Heart right ventricle (tissue), 16 donors: ENCODE measurements around the gene SPINK13. TPM values are rescaled to one million over a fixed set of nuclear protein-coding genes. Genes with fewer than 3 reads are reported as not detected.
A peak's percentile ranks its signal among the peaks of the same experiment; 100 is the strongest.
"Not testable (repeated sequence)": the region's sequence is repeated elsewhere in the genome, so short reads cannot be mapped to it uniquely, and the experiment has no call there.

Source experiments
- ATAC-seq, 8 donors: fragments of 200-7000 bp; cut with Tn5 transposase; one replicate each; pipeline ENCODE4 v1.9.1; 2020; ENCODE audit warnings: mild to moderate bottlenecking in 8 of 8, moderate library complexity in 8 of 8, moderate number of reproducible peaks in 1 of 8
- DNase-seq, 2 donors: peaks; one replicate each; pipeline ENCODE4 v3.0.0-alpha.2; 2020
- H3K27ac ChIP-seq, 10 donors: fragments of 200-600 bp; sonication (generic) in 2 of 10; one replicate each; pipeline versions ENCODE4 v1.5.0 to v1.8.0; 2020 to 2022; ENCODE audit warnings: mild to moderate bottlenecking in 3 of 10
- H3K27me3 ChIP-seq, 7 donors: fragments of 200-600 bp; one replicate each; pipeline ENCODE4 v1.8.0; 2021 to 2022; ENCODE audit warnings: mild to moderate bottlenecking in 2 of 7
- H3K36me3 ChIP-seq, 9 donors: fragments of 200-600 bp; sonication (generic) in 1 of 9; one replicate each; pipeline versions ENCODE4 v1.5.0 to v1.8.0; 2020 to 2022; ENCODE audit warnings: mild to moderate bottlenecking in 2 of 9
- H3K4me1 ChIP-seq, 9 donors: fragments of 200-600 bp; sonication (generic) in 1 of 9; one replicate each; pipeline versions ENCODE4 v1.5.0 to v1.8.0; 2020 to 2022; ENCODE audit warnings: mild to moderate bottlenecking in 4 of 9
- H3K4me3 ChIP-seq, 10 donors: fragments of 200-600 bp; sonication (generic) in 2 of 10; one replicate each; pipeline versions ENCODE4 v1.5.0 to v1.8.0; 2020 to 2022; ENCODE audit warnings: mild to moderate bottlenecking in 7 of 10, moderate library complexity in 2 of 10
- H3K9me3 ChIP-seq, 11 donors: fragments of 200-600 bp in 10 of 11; sonication (generic) in 2 of 11; one replicate each; pipeline versions ENCODE4 v1.5.0 to v1.8.0; 2013 to 2022; ENCODE audit warnings: mild to moderate bottlenecking in 2 of 11, control low read depth in 1 of 11, moderate library complexity in 1 of 11
- CTCF ChIP-seq, 9 donors: fragments of 200-600 bp; sonication (generic) in 2 of 9; IDR thresholded peaks; one replicate each; pipeline versions ENCODE4 v1.5.0 to v1.8.0; 2021 to 2022; ENCODE audit warnings: antibody characterized with exemption in 9 of 9, mild to moderate bottlenecking in 5 of 9, moderate library complexity in 1 of 9
- WGBS, 2 donors: extraction: QIAGEN DNeasy Blood & Tissue Kit; methylation state at CpG; one replicate each; pipeline ENCODE4 v1.1.7; 2013; ENCODE audit warnings: inconsistent platforms in 1 of 2; 5-methylcytosine and 5-hydroxymethylcytosine counted together
- intact Hi-C, 10 donors: fragments of 100-400 bp; cut with DNase I; formaldehyde crosslinking; loops; one replicate each; pipeline versions ENCODE4 v1.11.1 to v1.14.2; 2022
- polyA plus RNA-seq, 2 donors: library from polyadenylated mRNA; stranded (reverse); fragments of 200-250 nt; gene quantifications; one replicate each; pipeline ENCODE4 v1.2.3, GENCODE V29; 2013
- total RNA-seq, 10 donors: library from RNA; stranded (reverse); fragmentation: NEBNext Ultra II Directional in 3 of 10; extraction: Animal tissue kit (Norgen Biotek cat#: 25700) in 3 of 10; gene quantifications; one replicate each; pipeline versions ENCODE4 v1.2.1 to v1.2.4, GENCODE V29; 2021 to 2023
- donor health status: Arrhythmogenic right ventricular cardiomyopathy.
- donor health status: ischemic (EF 13 %, LVEDD 7.1; RV severe dilation, severe dysfunction).
- donor health status: healthy with polysubstance abuse.
- donor health status: DM: no; HTN: yes; CAD: no.
- donor health status: DM: no; HTN: no; CAD: no.
- donor health status: ischemic (EF 25% LVEDD 6.9; RV normal size, moderate dysfunction).
- donor health status: ischemic (EF 25% LVEDD 5.7; RV mildly dilated, moderate dysfunction).
- donor health status: healthy.
- donor health status: DM: yes; HTN: yes; CAD: no.
- donor health status: Ischemic cardiomyopathy.
- donor health status: ischemic (EF 35%, LVEDD 5.7; RV mildly dilated, moderate dysfunction).
- donor health status: nonischemic (EF 11% LVEDD 7.7; RV severe dilation, severe dysfunction).
- donor health status: DM: yes; HTN: yes; CAD: no.
- donor health status: PGD.
- donor health status: ischemic (EF 29% LVEDD 5.4; RV normal size, mild dysfunction).
- donor health status: nonischemic (EF 23%, LVEDD 6.1; RV moderate dilation, normal function).

SPINK13 gene
- total and polyA plus RNA-seq, 12 donors = 0.32 TPM; not detected in 11

- WGBS, 2 donors = 84 to 85% methylated on average over 2 of the region's 2 CpGs
- Histone ChIP-seq H3K4me3 (no peak overlapping the region), H3K4me1 (peaks cover 0 to 11% (median 0%) of the 10 kb centered on the region in 9 donors), H3K27me3 (no peaks in the 10 kb centered on the region), H3K27ac (peak overlapping the region in 1 of 10 donors; percentile 0), H3K9me3 (no peaks in the 10 kb centered on the region), H3K36me3 (no peaks in the 10 kb centered on the region)
- peak in 1 of 8 donors; percentile 49 for ATAC-seq
- DNase-seq = no peak
- peak in 3 of 9 donors; percentile 5 to 11 (median 10) for TF ChIP-seq CTCF (IDR thresholded peaks at IDR 0.05)
- intact Hi-C loops = no loop called here
Observed at GRCh38 chr5:148314187-148314586, 45.6 kb downstream of the SPINK13 start.

DNA sequence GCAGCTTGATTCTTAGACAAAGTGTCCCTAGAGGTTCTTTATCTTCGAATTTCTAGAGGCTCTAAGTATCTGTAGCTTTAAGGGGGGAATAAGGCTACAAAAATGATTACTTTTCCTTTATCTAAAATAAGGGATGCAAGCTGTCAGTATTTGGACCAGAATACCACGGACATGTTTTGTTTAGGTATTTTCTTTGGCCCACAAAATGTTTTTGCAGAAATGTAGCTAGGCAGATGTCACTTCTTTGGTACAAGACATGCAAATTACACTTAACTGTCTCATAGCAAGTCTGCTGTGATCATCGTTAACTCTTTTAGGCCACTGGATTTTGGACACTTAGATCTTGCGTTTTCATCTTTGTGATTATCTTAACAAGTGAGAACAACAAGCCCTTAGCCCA is 46.1 kb downstream of the SPINK13 start:
- H3K27ac ChIP-seq = peak overlapping the region in 5 of 10 donors; percentile 3 to 62 (median 42)
- ATAC-seq = peak in 4 of 8 donors; percentile 17 to 42 (median 36)

DNA sequence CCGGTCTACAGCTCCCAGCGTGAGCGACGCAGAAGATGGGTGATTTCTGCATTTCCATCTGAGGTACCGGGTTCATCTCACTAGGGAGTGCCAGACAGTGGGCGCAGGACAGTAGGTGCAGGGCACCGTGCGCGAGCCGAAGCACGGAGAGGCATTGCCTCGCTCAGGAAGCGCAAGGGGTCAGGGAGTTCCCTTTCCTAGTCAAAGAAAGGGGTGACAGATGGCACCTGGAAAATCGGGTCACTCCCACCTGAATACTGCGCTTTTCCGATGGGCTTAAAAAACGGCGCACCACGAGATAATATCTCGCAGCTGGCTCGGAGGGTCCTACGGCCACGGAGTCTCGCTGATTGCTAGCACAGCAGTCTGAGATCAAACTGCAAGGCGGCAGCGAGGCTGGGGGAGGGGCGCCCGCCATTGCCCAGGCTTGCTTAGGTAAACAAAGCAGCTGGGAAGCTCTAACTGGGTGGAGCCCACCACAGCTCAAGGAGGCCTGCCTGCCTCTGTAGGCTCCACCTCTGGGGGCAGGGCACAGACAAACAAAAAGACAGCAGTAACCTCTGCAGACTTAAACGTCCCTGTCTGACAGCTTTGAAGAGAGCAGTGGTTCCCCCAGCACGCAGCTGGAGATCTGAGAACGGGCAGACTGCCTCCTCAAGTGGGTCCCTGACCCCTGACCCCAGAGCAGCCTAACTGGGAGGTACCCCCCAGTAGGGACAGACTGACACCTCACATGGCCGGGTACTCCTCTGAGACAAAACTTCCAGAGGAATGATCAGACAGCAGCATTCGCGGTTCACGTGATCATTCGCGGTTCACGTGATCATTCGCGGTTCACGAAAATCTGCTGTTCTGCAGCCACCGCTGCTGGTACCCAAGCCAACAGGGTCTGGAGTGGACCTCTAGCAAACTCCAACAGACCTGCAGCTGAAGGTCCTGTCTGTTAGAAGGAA is 51.7 kb downstream of the SPINK13 start:
- H3K36me3 ChIP-seq, DNase-seq, ATAC-seq, H3K27me3 ChIP-seq, intact Hi-C loops, H3K4me1 ChIP-seq, H3K9me3 ChIP-seq: not testable (repeated sequence)
- Histone ChIP-seq H3K27ac (peak overlapping the region in 2 of 10 donors; percentile 46 to 47), H3K4me3 (peak overlapping the region in 9 of 10 donors; percentile 17 to 51 (median 43))
- WGBS, 2 donors = 49 to 59% methylated on average over 39 to 41 of the region's 42 CpGs

More for the DNA sequence above, 46.1 kb downstream of the SPINK13 start:
- Histone ChIP-seq H3K27me3 (no peaks in the 10 kb centered on the region), H3K4me1 (peaks cover 0 to 11% (median 0%) of the 10 kb centered on the region in 9 donors), H3K9me3 (no peaks in the 10 kb centered on the region), H3K36me3 (no peaks in the 10 kb centered on the region), H3K4me3 (no peak overlapping the region)
- TF ChIP-seq CTCF (IDR thresholded peaks at IDR 0.05) = no peak
- intact Hi-C loops = no loop called here
- 51 to 52% methylated on average over 4 of the region's 4 CpGs for WGBS, 2 donors
- no peak for DNase-seq

DNA sequence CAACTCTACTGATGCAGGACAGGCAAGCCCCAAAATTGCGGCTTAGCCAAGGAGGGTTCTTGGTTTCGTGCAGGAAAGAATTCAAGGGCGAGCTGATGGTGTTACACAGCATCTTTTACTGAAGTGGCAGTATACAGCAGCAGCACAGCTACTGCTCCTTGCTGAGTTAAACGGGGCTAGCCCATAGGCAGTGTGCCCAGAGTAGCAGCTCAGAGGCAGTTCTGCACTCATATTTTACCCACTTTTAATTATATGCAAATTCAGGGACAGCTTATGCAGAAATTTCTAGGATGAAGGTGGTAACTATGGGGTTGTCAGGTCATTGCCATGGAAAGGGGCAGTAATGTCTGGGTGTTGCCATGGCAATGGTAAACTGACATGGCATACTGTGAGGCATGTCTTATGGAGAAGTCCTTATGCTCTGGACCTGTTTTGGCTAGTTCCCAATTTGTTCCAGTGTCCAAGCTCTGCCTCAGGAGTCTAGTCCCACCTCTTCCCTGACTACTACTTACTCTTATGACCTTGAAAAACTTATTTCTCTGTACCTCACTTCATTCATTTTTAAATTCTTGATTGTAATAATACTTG is 64.8 kb downstream of the SPINK13 start:
- Histone ChIP-seq H3K9me3 (peaks cover 0 to 18% (median 0%) of the 10 kb centered on the region in 11 donors), H3K27ac (no peak overlapping the region), H3K4me3 (no peak overlapping the region), H3K4me1 (no peaks in the 10 kb centered on the region), H3K36me3 (peaks cover 0 to 9% (median 0%) of the 10 kb centered on the region in 9 donors), H3K27me3 (no peaks in the 10 kb centered on the region)
- WGBS, 2 donors = 91 to 94% methylated on average over 4 of the region's 4 CpGs
- intact Hi-C loops = no loop called here
- ATAC-seq = no peak
- DNase-seq = no peak
- TF ChIP-seq CTCF (IDR thresholded peaks at IDR 0.05) = no peak
